HG03097 (cell line): Measurements from ENCODE around the gene ZFP57.
"Not testable (repeated sequence)": the region's sequence is repeated elsewhere in the genome, so short reads cannot be mapped to it uniquely, and the experiment has no call there.

Source experiments
- ATAC-seq: cut with Tn5 transposase; IDR thresholded peaks from one replicate; pipeline ENCODE4 v1.9.1; 2021; ENCODE audit not compliant: unreplicated experiment, low FRiP score

Gene ZFP57

DNA sequence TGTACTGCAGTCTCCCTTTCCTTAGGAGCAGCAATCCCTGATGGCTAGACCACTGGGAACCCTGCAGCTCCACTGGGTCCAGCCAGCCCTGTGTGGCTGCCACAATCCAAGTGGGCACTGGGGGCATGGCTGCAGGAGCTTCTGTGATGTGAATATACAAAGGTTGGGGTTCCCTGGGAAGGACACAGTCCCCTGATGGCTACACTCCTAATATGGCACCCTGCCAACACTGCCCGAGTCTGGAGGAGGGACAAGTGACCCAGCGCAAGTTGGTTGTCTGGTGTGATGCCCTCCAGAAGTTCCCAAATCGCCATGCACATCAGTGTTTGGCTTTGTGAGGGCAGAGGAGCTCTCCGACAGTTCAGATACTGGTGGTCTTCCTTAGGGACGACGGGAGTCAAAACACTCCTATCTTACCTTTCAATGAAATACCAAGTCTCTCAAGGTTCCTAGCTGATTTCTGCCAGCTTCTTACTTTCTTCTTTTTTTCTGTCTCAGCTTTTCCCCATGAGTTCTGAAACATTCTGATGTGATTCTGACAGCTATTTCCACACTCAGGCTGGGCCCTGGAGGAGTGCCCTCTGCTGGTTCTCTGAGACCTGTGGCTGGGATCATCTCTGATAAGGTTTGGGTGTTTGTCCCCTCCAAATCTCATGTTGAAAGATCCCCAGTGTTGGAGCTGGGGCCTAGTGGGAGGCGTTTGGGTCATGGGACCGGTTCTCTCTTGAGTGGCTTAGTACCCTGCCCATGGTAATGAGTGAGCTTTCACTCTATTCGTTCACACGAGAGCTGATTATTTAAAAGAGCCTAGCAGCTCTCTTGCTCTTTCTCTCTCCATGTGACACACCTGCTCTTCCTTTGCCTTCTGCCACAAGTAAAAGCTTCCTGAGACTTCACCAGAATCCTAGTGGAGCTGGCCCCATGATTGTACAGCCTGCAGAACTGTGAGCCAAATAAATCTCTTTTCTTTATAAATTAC lies 15.5 kb upstream of the ZFP57 start:
- no peak for ATAC-seq

- ATAC-seq, result no peak
These were observed 13.7 kb upstream of the ZFP57 start for GRCh38 chr6:29694637-29695036.

- no peak for ATAC-seq
These were observed 4.9 kb upstream of the ZFP57 start for GRCh38 chr6:29685718-29686326.

GRCh38 chr6:29681811-29682210 lies 859 bp upstream of the ZFP57 start:
- ATAC-seq, result no peak

GRCh38 chr6:29680416-29680815 lies 536 bp downstream of the ZFP57 start:
- no peak for ATAC-seq

DNA sequence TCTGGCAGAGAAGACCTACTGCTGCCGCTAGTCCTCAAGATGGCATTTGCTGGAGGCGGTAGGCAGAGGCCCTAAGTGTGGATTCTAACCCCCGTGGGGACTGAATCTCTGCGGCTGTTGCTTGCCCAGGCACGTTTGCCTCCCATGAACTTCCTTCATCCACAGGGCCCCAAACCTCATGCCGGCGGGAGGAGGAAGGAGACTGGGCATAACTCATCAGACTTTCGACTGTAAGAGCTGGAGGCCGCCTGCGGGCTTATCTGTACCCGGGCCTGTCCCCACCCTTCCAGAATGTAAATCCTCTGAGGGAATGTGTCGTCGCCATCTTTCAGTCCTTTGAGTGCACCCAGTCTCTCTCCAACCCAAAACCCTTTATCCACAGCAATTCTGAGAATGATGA lies 990 bp downstream of the ZFP57 start:
- no peak for ATAC-seq

DNA sequence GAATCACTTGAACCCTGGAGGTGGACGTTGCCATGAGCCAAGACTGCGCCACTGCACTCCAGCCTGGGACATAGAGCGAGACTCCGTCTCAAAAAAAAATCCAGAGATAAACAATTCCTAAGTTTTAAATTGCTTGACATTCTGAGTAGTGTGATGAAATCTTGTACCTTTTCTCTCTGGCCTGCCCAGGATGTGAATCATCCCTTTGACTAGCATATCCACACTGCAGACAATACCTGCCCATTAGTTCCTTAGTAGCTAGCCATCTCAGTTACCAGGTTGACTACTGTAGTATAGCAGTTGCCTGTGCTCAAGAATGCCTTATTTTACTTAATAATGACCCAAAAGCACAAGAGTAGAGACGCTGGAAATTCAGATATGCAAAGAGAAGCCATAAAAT lies 2.8 kb downstream of the ZFP57 start:
- ATAC-seq, result no peak

- no peak for ATAC-seq
These were observed 3.9 kb downstream of the ZFP57 start for GRCh38 chr6:29676981-29677601.

- ATAC-seq, result no peak
These were observed 5.4 kb downstream of the ZFP57 start for GRCh38 chr6:29675561-29675960.

DNA sequence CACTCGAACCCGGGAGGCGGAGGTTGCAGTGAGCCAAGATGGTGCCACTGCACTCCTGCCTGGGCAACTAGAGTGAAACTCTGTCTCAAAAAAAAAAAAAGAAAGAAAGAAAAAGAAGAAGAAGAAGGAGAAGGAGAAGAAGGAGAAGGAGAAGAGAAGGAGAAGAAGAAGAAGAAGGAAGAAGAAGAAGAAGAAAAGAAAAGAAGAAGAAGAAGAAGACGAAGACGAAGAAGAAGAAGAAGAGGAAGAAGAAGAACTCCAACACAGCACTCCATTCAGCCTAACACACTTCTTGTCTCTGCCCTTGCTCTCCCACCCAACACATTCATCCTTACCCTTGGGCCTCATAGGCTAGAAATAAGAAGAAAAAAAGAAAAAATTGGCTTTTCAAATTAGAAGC lies 6.9 kb downstream of the ZFP57 start:
- no peak for ATAC-seq

DNA sequence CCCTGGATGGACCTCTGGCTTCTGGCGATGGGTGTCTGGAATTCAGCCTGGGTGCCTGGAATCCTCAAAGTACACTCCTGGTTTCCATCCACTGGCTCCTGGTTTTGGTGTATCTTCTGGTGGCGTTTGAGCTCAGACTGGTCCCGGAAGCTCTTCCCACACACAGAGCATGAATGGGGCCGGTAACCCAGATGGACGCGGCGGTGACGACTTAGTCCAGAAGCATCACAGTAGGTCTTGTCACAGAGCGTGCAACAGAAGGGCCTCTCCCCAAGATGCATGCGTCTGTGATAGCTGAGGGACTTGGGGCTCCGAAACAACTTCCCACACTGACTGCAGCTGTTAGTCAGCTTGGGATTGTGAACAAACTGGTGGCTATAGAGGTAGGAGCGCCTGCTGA lies 7.8 kb downstream of the ZFP57 start:
- ATAC-seq, result no peak

DNA sequence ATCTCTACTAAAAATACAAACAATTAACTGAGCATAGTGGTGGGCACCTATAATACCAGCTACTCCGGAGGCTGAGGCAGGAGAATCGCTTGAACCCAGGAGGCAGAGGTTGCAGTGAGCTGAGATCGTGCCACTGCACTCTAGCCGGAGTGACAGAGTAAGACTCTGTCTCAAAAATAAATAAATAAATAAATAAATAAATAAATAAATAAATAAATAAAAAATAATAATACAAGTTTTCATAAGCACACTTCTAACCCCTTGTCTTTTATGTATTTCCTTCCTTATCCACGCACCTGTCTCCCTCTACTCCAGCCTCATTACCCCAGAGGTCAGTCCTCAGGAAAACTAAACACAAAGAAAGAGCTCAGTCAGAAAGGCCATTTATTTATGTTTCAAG lies 8.8 kb downstream of the ZFP57 start:
- not testable (repeated sequence) for ATAC-seq

GRCh38 chr6:29671026-29671425 lies 9.9 kb downstream of the ZFP57 start:
- ATAC-seq, result no peak

DNA sequence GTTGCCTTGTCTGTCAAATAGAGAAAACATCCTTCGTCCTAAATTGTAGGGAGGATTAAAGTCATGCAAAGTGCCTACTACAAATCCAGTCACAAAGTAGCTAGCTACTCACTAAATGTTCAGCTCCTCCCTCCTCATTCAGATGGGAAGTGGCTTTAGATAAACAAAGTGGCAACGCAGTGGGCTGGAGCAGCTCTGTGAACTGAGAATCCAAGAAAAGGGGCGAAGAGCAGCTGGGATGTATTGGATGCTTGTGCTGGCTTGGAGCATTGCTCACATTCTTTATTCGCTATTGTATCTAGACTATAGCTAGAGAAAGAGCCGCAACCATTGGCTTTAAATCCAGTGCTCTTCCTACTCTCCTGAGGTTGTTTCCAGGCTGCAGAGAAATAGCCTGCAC lies 13.8 kb downstream of the ZFP57 start:
- no peak for ATAC-seq

DNA sequence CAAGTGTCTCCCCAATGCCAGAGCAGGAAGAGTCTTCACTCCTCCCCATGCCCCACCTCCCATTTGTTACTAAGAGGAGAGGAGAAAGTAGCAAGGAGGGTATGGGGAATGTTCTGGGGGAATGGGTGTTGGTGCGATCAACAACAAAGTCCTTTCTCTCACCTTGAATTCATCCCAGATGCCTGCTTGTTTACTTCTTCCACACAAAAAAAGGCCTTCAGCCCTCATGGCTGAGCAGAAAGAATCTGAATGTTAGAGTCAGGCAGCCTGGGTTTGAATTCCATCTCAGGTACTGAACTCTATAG lies 14.2 kb downstream of the ZFP57 start:
- no peak for ATAC-seq

- ATAC-seq, result no peak
These were observed 14.8 kb downstream of the ZFP57 start for GRCh38 chr6:29665942-29666825.

DNA sequence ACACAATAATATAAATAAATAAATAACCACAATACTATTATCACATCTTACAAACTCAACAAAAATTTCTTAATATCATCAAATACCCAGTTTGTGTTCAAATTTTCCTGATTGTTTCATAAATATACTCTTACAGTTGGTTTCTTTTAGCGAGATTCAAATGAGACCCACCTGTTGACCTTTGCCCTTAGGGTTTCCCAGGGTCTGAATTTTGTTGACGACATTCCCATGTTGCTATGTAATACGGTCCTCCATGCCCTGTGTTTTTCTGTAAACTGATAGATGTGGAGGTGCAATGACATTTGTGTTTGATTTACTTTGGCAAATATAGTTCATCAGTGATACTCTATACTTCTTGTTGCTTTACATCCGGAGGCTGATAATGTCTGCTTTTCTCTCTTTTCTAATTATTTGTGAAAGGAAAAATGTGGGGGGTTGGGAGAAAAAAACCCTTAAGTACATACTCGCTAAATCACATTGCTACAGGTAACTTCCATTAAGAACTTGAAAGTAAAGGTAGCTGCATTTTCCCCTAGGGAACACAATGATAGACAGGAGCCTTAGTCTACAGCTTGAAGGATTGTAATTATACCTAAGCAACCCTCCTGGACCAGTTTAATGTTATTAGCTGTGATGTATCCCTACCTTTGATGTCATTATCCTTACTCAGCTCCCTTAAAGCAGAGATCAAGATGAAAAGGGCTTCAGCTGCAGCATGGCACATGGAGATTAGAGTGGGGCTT lies 17.5 kb downstream of the ZFP57 start:
- no peak for ATAC-seq

DNA sequence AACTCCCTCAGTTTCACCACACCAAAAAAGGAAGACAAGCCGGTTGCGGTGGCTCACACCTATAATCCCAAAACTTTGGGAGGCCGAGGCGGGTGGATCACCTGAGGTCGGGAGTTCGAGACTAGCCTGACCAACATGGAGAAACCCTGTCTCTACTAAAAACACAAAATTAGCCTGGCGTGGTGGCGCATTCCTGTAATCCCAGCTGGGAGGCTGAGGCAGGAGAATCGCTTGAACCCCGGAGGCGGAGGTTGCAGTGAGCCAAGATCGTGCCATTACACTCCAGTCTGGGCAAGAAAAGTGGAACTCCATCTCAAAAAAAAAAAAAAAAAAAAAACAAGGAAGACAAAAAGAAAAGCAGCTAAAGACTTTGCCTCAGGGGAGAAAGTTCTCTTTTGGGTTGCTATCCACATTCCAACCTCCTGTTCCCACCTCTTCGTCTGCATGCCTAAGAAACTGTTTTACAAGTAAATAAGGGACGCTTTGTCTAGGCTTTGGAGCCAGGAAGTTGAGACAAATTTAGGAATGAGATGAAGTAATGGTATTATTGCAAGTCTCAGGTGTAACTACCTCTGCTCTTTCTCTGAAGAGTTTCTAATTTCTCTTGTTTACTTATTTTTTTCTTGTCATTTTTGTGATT lies 19.3 kb downstream of the ZFP57 start:
- ATAC-seq, result not testable (repeated sequence)

DNA sequence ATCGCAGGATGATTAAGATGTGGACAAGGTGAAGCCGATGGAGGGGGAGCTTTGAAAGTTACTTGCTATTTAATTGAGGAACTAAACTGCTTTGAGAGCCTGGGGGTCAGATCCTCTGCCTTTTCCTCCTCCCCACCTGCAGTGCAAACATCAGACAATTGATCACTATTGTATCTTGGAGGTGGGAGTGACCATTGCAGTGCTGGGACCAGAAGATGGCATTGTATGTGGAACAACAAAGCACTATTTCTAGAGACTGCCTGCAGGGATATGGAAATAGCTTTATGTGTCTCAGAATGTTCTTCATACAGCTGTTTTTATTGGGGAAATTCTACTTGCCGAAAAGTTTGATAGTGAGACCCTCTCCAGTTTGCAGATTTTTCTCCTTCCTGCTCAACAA lies 19.9 kb downstream of the ZFP57 start:
- ATAC-seq, result no peak

- ATAC-seq, result no peak
These were observed 24.2 kb downstream of the ZFP57 start, which contains the start of gene MOG for GRCh38 chr6:29656798-29657197. MOG (plus strand) TSS chr6:29657092; CDS start chr6:29657210, 118 bp downstream.
